SK-N-SH treated with all-trans-retinoic acid at 6 μM for 48 hours (cell line): ENCODE data around the gene ADAP1.

Source experiments
- ATAC-seq: fragments of 200-7000 bp; cut with Tn5 transposase; 3 replicates; pipeline ENCODE4 v1.9.1; 2020; ENCODE audit warnings: mild to moderate bottlenecking, moderate library complexity
- ARNTL ChIP-seq: fragments of 450-650 bp; formaldehyde crosslinking; IDR thresholded peaks from 2 replicates; pipeline ENCODE4 v1.5.0; 2020; ENCODE audit warnings: low read depth, mild to moderate bottlenecking, moderate library complexity, borderline replicate concordance
- CSDC2 ChIP-seq: fragments of 250-450 bp; sonication (Bioruptor Pico); IDR thresholded peaks from 2 replicates; pipeline ENCODE4 v1.5.0; 2020; ENCODE audit warnings: mild to moderate bottlenecking, moderate library complexity
- ESRRG ChIP-seq: fragments of 250-450 bp; sonication (Bioruptor Pico); IDR thresholded peaks from 2 replicates; pipeline ENCODE4 v1.6.1; 2021; ENCODE audit warnings: mild to moderate bottlenecking
- GLIS3 ChIP-seq: fragments of 250-450 bp; sonication (Bioruptor Pico); IDR thresholded peaks from 2 replicates; pipeline ENCODE4 v1.5.0; 2020; ENCODE audit warnings: mild to moderate bottlenecking, moderate library complexity
- ISL1 ChIP-seq: fragments of 250-450 bp; sonication (Bioruptor Pico); IDR thresholded peaks from 2 replicates; pipeline ENCODE4 v2.1.2; 2022; ENCODE audit warnings: mild to moderate bottlenecking, moderate library complexity
- OSR1 ChIP-seq: fragments of 250-450 bp; sonication (Bioruptor Pico); IDR thresholded peaks from 2 replicates; pipeline ENCODE4 v1.8.0; 2022; ENCODE audit warnings: moderate library complexity, mild to moderate bottlenecking, inconsistent platforms
- PPARA ChIP-seq: fragments of 250-450 bp; sonication (Bioruptor Pico); IDR thresholded peaks from 2 replicates; pipeline ENCODE4 v1.5.0; 2020; ENCODE audit warnings: mild to moderate bottlenecking, borderline replicate concordance
- RARB ChIP-seq: fragments of 250-450 bp; sonication (Bioruptor Pico); IDR thresholded peaks from 2 replicates; pipeline ENCODE4 v1.8.0; 2021; ENCODE audit warnings: mild to moderate bottlenecking, moderate library complexity
- TCF4 ChIP-seq: fragments of 250-450 bp; sonication (Bioruptor Pico); IDR thresholded peaks from 2 replicates; pipeline ENCODE4 v1.8.0; 2021; ENCODE audit warnings: mild to moderate bottlenecking, moderate library complexity, borderline replicate concordance
- TOX ChIP-seq: fragments of 250-450 bp; sonication (Bioruptor Pico); IDR thresholded peaks from 2 replicates; pipeline ENCODE4 v1.8.0; 2021; ENCODE audit warnings: mild to moderate bottlenecking, moderate library complexity, borderline replicate concordance
- ZC3H10 ChIP-seq: fragments of 250-450 bp; sonication (Bioruptor Pico); IDR thresholded peaks from 2 replicates; pipeline ENCODE4 v1.5.1; 2021; ENCODE audit warnings: mild to moderate bottlenecking, moderate library complexity
- ZFP3 ChIP-seq: fragments of 250-450 bp; sonication (Bioruptor Pico); IDR thresholded peaks from 2 replicates; pipeline ENCODE4 v1.5.0; 2020; ENCODE audit warnings: mild to moderate bottlenecking, moderate library complexity
- ZFP30 ChIP-seq: fragments of 450-650 bp; formaldehyde crosslinking; IDR thresholded peaks from 2 replicates; pipeline ENCODE4 v1.5.0; 2022; ENCODE audit warnings: mild to moderate bottlenecking, moderate library complexity
- ZNF565 ChIP-seq: fragments of 450-650 bp; formaldehyde crosslinking; conservative IDR thresholded peaks from 2 replicates; pipeline ENCODE4 v1.5.0; 2020; ENCODE audit warnings: low read depth, mild to moderate bottlenecking, moderate library complexity
- ZNF70 ChIP-seq: fragments of 450-650 bp; formaldehyde crosslinking; IDR thresholded peaks from 2 replicates; pipeline ENCODE4 v1.5.0; 2020; ENCODE audit warnings: mild to moderate bottlenecking, moderate library complexity
- ZNF8 ChIP-seq: fragments of 450-650 bp; formaldehyde crosslinking; IDR thresholded peaks from 2 replicates; pipeline ENCODE4 v1.5.0; 2020; ENCODE audit warnings: mild to moderate bottlenecking, moderate library complexity
- TF ChIP-seq, protein P1 (sequence below): fragments of 250-450 bp; sonication (Bioruptor Pico); IDR thresholded peaks from 2 replicates; pipeline ENCODE4 v1.8.0; 2020; ENCODE audit warnings: mild to moderate bottlenecking, moderate library complexity, borderline replicate concordance
- TF ChIP-seq, protein P2 (sequence below): fragments of 250-450 bp; sonication (Bioruptor Pico); IDR thresholded peaks from 2 replicates; pipeline ENCODE4 v1.5.0; 2020; ENCODE audit warnings: mild to moderate bottlenecking, moderate library complexity
- TF ChIP-seq, protein P3 (sequence below): fragments of 250-450 bp; sonication (Bioruptor Pico); IDR thresholded peaks from 2 replicates; pipeline ENCODE4 v1.5.1; 2020; ENCODE audit warnings: low read depth, mild to moderate bottlenecking, moderate library complexity

The ADAP1 gene

DNA sequence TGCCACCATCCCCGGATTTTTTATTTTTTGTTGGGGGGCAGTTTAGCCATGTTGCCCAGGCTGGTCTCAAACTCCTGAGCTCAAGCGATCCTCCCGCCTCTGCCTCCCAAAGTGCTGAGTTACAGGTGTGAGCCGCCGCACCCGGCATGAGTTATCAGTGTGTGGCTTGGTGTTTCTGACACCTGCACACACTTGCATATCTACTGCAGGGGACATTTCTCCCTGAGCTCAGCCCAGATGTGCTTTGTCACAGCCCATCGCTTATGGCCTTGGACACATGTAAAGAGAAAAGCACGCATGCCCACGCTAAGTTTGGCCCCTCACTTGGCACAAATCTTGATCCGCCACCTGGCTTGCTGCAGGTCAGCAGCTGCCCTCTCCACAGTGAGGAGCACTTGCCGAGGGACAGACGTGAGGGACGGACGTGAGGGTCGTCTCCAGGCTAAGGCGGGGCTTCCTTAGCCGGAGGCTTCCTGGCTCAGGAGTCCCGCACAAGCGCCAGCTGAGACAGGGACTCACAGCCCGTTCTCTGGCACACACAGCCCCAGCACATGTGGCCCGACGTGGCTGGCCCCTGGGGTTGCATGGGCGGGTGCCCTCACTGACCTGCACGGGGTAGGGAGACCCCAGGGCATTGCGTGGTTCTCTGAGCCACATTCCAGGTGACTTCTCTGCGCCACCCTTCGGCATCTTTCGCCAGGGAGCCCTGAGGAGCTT, 40.3 kb upstream of the ADAP1 start:
- TF ChIP-seq ISL1 (CRISPR knock-in tag) (no peak), CSDC2 (CRISPR knock-in tag) (no peak), ZFP30 (CRISPR knock-in tag) (no peak), TOX (CRISPR knock-in tag) (no peak), ZC3H10 (no peak), ZNF565 (CRISPR knock-in tag) (no peak), PPARA (CRISPR knock-in tag) (no peak), ZNF8 (no peak), ZNF70 (no peak), TCF4 (CRISPR knock-in tag) (no peak), ESRRG (CRISPR knock-in tag) (no peak), ARNTL (no peak)
- TF ChIP-seq, protein P1, sequence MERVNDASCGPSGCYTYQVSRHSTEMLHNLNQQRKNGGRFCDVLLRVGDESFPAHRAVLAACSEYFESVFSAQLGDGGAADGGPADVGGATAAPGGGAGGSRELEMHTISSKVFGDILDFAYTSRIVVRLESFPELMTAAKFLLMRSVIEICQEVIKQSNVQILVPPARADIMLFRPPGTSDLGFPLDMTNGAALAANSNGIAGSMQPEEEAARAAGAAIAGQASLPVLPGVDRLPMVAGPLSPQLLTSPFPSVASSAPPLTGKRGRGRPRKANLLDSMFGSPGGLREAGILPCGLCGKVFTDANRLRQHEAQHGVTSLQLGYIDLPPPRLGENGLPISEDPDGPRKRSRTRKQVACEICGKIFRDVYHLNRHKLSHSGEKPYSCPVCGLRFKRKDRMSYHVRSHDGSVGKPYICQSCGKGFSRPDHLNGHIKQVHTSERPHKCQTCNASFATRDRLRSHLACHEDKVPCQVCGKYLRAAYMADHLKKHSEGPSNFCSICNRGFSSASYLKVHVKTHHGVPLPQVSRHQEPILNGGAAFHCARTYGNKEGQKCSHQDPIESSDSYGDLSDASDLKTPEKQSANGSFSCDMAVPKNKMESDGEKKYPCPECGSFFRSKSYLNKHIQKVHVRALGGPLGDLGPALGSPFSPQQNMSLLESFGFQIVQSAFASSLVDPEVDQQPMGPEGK (CRISPR knock-in tag), result no peak
- ATAC-seq, result no peak

DNA sequence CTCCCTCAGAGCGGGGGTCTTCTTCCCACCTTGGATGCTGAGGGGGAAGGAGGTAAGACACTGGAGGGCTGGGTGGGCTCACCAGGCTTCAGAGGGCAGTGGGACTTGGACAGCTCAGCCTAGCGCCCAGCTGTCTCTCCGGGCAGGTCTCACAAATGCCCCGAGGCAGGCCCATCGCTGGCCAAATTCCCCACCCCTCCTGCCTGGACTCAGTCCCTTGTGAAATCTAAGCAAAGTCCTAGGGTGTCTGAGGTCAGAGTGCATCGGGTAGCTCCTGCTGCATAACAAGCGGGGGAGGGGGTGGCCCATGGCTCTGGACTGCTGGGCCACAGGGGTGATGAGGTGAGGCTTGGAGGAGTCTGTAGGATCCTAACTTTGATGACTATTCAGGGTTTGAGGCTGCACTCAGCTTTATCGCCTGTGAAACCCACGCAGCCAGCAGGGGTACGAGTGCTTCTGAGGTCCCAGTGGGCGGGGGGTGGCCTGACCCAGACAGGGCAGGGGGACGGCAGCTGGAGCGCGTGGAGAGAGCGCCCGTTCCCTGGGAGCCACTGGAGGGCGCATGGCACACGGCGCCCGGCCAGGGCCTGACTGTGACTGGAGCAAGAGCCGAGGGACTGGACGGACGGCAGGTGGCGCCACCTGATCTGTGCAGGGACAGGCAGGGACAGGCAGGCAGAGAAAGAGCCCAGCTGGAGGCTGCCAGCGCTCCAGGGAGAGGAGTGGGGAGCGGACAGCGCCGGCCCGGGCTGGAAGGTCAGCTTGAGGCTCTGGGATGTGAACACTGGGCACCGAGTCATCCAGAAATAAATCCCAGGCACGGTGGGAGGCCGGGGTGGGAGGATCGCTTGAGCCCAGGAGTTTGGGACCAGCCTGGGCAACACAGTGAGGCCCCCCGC, 38.5 kb upstream of the ADAP1 start:
- ATAC-seq, result peak; percentile 97
- TF ChIP-seq, protein P2, sequence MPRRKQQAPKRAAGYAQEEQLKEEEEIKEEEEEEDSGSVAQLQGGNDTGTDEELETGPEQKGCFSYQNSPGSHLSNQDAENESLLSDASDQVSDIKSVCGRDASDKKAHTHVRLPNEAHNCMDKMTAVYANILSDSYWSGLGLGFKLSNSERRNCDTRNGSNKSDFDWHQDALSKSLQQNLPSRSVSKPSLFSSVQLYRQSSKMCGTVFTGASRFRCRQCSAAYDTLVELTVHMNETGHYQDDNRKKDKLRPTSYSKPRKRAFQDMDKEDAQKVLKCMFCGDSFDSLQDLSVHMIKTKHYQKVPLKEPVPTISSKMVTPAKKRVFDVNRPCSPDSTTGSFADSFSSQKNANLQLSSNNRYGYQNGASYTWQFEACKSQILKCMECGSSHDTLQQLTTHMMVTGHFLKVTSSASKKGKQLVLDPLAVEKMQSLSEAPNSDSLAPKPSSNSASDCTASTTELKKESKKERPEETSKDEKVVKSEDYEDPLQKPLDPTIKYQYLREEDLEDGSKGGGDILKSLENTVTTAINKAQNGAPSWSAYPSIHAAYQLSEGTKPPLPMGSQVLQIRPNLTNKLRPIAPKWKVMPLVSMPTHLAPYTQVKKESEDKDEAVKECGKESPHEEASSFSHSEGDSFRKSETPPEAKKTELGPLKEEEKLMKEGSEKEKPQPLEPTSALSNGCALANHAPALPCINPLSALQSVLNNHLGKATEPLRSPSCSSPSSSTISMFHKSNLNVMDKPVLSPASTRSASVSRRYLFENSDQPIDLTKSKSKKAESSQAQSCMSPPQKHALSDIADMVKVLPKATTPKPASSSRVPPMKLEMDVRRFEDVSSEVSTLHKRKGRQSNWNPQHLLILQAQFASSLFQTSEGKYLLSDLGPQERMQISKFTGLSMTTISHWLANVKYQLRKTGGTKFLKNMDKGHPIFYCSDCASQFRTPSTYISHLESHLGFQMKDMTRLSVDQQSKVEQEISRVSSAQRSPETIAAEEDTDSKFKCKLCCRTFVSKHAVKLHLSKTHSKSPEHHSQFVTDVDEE, result no peak
- 0 out of 2 replicates have a peak, but pooled peaks have one; percentile 5 for TF ChIP-seq GLIS3 (CRISPR knock-in tag)

DNA sequence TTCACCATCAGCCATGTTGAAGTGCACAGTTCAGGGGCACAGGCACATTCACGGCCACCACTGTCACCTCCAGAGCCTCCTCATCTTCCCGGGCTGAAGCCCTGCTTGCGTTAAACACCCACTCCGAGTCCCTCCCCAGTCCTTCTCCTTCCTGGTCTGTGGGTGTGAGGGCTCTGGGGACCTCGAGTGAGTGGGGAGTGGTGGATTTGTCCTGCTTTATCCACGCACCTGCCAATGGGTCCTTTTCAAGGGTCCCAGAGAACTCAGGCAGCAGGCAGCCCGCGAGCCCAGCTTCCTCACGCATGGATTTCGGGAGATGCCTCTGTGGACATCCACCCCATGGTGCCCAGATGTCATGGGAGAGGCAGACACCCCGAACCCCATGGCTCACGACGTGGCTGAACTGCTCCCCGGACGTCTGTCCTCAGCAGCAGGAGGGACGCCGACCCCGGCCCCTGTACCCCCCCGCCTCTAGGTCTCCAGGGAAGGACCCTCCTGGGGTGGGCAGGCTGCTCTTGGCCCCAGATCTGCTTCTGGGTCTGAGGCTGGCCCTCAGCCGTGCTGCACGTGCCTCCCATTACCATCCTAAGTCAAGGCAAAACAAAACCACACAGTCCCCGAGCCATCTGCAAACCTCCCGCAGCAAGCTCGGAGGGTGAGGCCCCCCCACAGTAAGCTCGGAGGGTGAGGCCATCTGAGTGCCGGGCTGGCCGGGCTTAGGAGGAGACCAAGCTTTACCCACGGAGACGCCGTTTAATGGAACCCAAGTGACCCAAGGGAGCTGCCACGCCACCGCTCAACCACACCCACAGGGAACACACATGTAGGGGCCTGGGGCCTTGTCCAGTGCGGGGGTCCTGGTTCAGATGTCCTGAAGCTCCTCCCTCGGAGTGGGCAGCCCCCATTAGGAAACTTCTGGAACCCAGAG, 37.5 kb upstream of the ADAP1 start:
- no peak for ATAC-seq

More for the DNA sequence above, 37.5 kb upstream of the ADAP1 start:
- TF ChIP-seq ZFP3 (CRISPR knock-in tag) (no peak), ZC3H10 (no peak), TCF4 (CRISPR knock-in tag) (no peak), ZNF70 (no peak), RARB (no peak), OSR1 (CRISPR knock-in tag) (no peak), PPARA (CRISPR knock-in tag) (no peak), CSDC2 (CRISPR knock-in tag) (no peak), ZFP30 (CRISPR knock-in tag) (no peak)
- TF ChIP-seq, protein P2, result no peak
- TF ChIP-seq, protein P3, sequence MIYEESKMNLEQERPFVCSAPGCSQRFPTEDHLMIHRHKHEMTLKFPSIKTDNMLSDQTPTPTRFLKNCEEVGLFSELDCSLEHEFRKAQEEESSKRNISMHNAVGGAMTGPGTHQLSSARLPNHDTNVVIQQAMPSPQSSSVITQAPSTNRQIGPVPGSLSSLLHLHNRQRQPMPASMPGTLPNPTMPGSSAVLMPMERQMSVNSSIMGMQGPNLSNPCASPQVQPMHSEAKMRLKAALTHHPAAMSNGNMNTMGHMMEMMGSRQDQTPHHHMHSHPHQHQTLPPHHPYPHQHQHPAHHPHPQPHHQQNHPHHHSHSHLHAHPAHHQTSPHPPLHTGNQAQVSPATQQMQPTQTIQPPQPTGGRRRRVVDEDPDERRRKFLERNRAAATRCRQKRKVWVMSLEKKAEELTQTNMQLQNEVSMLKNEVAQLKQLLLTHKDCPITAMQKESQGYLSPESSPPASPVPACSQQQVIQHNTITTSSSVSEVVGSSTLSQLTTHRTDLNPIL (CRISPR knock-in tag), result no peak
